Coronary artery (tissue), 2 donors: ENCODE data around the gene MAST4.

ENCODE experiments used
- DNase-seq: peaks from one replicate; pipeline ENCODE4 v3.0.0-alpha.2; 2017; ENCODE audit warnings: low spot score
- H3K27ac ChIP-seq, 2 donors: fragments of 200-600 bp; sonication (generic); one replicate each; pipeline ENCODE4 v1.5.1; 2016 to 2019
- H3K4me3 ChIP-seq: fragments of 200-600 bp; sonication (generic); 2 replicates; pipeline ENCODE4 v1.5.1; 2016; ENCODE audit warnings: mild to moderate bottlenecking, moderate library complexity
- TF ChIP-seq, protein P1 (sequence below): fragments of 200-600 bp; sonication (generic); IDR thresholded peaks from one replicate; pipeline ENCODE4 v1.5.1; 2019; ENCODE audit warnings: antibody characterized with exemption

Gene MAST4

GRCh38 chr5:66621736-66622135 is 25.5 kb downstream of the MAST4 start:
- DNase-seq = no peak
- Histone ChIP-seq H3K4me3 (no peak overlapping the region), H3K27ac (no peak overlapping the region)
- TF ChIP-seq, protein P1, sequence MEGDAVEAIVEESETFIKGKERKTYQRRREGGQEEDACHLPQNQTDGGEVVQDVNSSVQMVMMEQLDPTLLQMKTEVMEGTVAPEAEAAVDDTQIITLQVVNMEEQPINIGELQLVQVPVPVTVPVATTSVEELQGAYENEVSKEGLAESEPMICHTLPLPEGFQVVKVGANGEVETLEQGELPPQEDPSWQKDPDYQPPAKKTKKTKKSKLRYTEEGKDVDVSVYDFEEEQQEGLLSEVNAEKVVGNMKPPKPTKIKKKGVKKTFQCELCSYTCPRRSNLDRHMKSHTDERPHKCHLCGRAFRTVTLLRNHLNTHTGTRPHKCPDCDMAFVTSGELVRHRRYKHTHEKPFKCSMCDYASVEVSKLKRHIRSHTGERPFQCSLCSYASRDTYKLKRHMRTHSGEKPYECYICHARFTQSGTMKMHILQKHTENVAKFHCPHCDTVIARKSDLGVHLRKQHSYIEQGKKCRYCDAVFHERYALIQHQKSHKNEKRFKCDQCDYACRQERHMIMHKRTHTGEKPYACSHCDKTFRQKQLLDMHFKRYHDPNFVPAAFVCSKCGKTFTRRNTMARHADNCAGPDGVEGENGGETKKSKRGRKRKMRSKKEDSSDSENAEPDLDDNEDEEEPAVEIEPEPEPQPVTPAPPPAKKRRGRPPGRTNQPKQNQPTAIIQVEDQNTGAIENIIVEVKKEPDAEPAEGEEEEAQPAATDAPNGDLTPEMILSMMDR = no peak

- no peak for DNase-seq
- Histone ChIP-seq H3K4me3 (no peak overlapping the region), H3K27ac (no peak overlapping the region)
- TF ChIP-seq, protein P1 = no peak
Measured at GRCh38 chr5:66628561-66628960, 32.4 kb downstream of the MAST4 start.

DNA sequence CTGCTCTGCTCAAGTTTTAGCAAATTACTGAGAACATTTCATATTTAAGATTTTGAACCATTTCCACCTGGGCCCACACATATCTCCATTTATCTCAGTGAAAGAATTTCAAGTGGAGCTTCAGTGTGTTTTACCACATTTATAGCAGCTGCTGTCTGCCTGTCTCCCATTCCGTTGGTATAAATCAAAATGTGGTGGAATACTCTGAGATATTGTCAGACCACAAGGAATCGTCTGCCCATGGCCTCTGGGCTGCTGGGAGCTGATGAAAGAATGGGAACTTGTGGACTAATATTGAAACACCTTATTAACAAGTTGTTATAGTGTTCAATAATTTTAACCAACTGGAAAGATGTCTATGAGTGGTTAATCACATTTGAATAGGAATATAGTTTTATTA is 33.3 kb downstream of the MAST4 start:
- Histone ChIP-seq H3K4me3 (no peak overlapping the region), H3K27ac (no peak overlapping the region)
- no peak for DNase-seq
- TF ChIP-seq, protein P1 = no peak

DNA sequence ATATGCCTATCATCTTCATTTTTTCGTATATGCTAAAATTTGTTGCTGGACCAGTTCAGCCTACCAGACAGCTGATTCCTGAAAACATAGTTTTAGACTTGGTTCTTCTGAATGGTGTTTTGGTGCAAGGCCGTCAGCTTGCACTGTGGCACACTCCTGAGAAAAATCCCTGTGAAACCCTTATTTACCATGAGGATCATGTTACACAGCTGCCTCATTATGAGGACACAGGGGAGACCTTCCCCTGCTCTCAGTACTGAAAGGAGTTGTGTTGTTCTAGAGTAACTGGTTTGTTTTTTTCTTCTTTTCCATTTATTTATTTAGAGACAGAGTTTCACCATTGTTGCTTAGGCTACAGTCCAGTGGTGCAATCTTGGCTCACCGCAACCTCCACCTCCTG is 37.6 kb downstream of the MAST4 start:
- no peak for DNase-seq
- no peak overlapping the region for H3K27ac ChIP-seq
- TF ChIP-seq, protein P1 = no peak
- H3K4me3 ChIP-seq = no peak overlapping the region

- no peak for DNase-seq
- TF ChIP-seq, protein P1 = no peak
- H3K27ac ChIP-seq = no peak overlapping the region
- no peak overlapping the region for H3K4me3 ChIP-seq
Measured at GRCh38 chr5:66634601-66635000, 38.4 kb downstream of the MAST4 start.

GRCh38 chr5:66637994-66638393 is 41.8 kb downstream of the MAST4 start:
- DNase-seq = no peak
- TF ChIP-seq, protein P1 = no peak
- Histone ChIP-seq H3K4me3 (no peak overlapping the region), H3K27ac (no peak overlapping the region)

- TF ChIP-seq, protein P1 = no peak
- H3K27ac ChIP-seq = no peak overlapping the region
- DNase-seq = no peak
- no peak overlapping the region for H3K4me3 ChIP-seq
Measured at GRCh38 chr5:66639037-66639436, 42.8 kb downstream of the MAST4 start.
